Activated T-helper 1 cell treated with Interleukin-2 at 50 U/mL for 16 hours (primary cell): ENCODE results near the gene TMEM30A.

Experiments
- DNase-seq: peaks from one replicate; pipeline ENCODE4 v3.0.0-alpha.2; 2020; ENCODE audit warnings: low read depth

The TMEM30A gene

GRCh38 chr6:75262716-75263400 is 21.7 kb downstream of the TMEM30A start:
- no peak for DNase-seq

GRCh38 chr6:75261299-75261698 is 23.3 kb downstream of the TMEM30A start:
- no peak for DNase-seq

GRCh38 chr6:75257343-75258087 is 27.1 kb downstream of the TMEM30A start:
- DNase-seq: no peak

- DNase-seq: no peak
Observed at GRCh38 chr6:75250552-75250951, 34.0 kb downstream of the TMEM30A start.

- DNase-seq: no peak
Observed at GRCh38 chr6:75249837-75250236, 34.8 kb downstream of the TMEM30A start.

- DNase-seq: no peak
Observed at GRCh38 chr6:75246386-75246785, 38.2 kb downstream of the TMEM30A start.

- no peak for DNase-seq
Observed at GRCh38 chr6:75244063-75244584, 40.5 kb downstream of the TMEM30A start.

GRCh38 chr6:75243333-75244062 is 41.1 kb downstream of the TMEM30A start, which contains the start of gene COX7A2:
COX7A2 (minus strand) TSS chr6:75243801; CDS start chr6:75243734, 67 bp downstream.
- peak; percentile 73 for DNase-seq

GRCh38 chr6:75236630-75237029 is 48.0 kb downstream of the TMEM30A start:
- DNase-seq: no peak

- no peak for DNase-seq
Observed at GRCh38 chr6:75235271-75235670, 49.3 kb downstream of the TMEM30A start.

- DNase-seq: no peak
Observed at GRCh38 chr6:75234126-75234865, 50.3 kb downstream of the TMEM30A start.

GRCh38 chr6:75233092-75233615 is 51.4 kb downstream of the TMEM30A start:
- no peak for DNase-seq

- no peak for DNase-seq
Observed at GRCh38 chr6:75230484-75231325, 53.9 kb downstream of the TMEM30A start.

- DNase-seq: no peak
Observed at GRCh38 chr6:75224303-75224926, 60.2 kb downstream of the TMEM30A start.

GRCh38 chr6:75223428-75223827 is 61.2 kb downstream of the TMEM30A start:
- no peak for DNase-seq

GRCh38 chr6:75222261-75222660 is 62.3 kb downstream of the TMEM30A start:
- no peak for DNase-seq

- DNase-seq: no peak
Observed at GRCh38 chr6:75221116-75221515, 63.5 kb downstream of the TMEM30A start.

- no peak for DNase-seq
Observed at GRCh38 chr6:75220357-75220756, 64.2 kb downstream of the TMEM30A start.

GRCh38 chr6:75219263-75219662 is 65.3 kb downstream of the TMEM30A start:
- no peak for DNase-seq

GRCh38 chr6:75217193-75217592 is 67.4 kb downstream of the TMEM30A start:
- no peak for DNase-seq
